ENCODE results near the gene CACNA1F.

Gene CACNA1F

GRCh38 chrX:49212209-49212608 lies 20.9 kb downstream of the CACNA1F start:
- no peak for TF ChIP-seq JUND (IDR thresholded peaks at IDR 0.05; ENCODE audit: low read depth)
- in situ Hi-C loops (cut with HindIII; ENCODE audit: low pct_unique_long_range_greater_than_20kb, low sequenced_read_pairs): no loop called here
- no peak for DNase-seq (ENCODE audit: low read depth in 1 of 2, low spot score in 1 of 2)

- no peak for TF ChIP-seq JUND (IDR thresholded peaks at IDR 0.05; ENCODE audit: low read depth)
- in situ Hi-C loops (cut with HindIII; ENCODE audit: low pct_unique_long_range_greater_than_20kb, low sequenced_read_pairs): no loop called here
- no peak for DNase-seq (ENCODE audit: low read depth in 1 of 2, low spot score in 1 of 2)
Observed at GRCh38 chrX:49211074-49211473, 22.1 kb downstream of the CACNA1F start.

- in situ Hi-C loops (cut with HindIII; ENCODE audit: low pct_unique_long_range_greater_than_20kb, low sequenced_read_pairs): no loop called here
- DNase-seq (ENCODE audit: low read depth in 1 of 2, low spot score in 1 of 2): no peak
- no peak for TF ChIP-seq JUND (IDR thresholded peaks at IDR 0.05; ENCODE audit: low read depth)
Observed at GRCh38 chrX:49210406-49210805, 22.7 kb downstream of the CACNA1F start.

GRCh38 chrX:49209434-49210251 lies 23.5 kb downstream of the CACNA1F start:
- in situ Hi-C loops (cut with HindIII; ENCODE audit: low pct_unique_long_range_greater_than_20kb, low sequenced_read_pairs): no loop called here
- no peak for TF ChIP-seq JUND (IDR thresholded peaks at IDR 0.05; ENCODE audit: low read depth)
- no peak for DNase-seq (ENCODE audit: low read depth in 1 of 2, low spot score in 1 of 2)

GRCh38 chrX:49208399-49208798 lies 24.7 kb downstream of the CACNA1F start:
- no peak for DNase-seq (ENCODE audit: low read depth in 1 of 2, low spot score in 1 of 2)
- no peak for TF ChIP-seq JUND (IDR thresholded peaks at IDR 0.05; ENCODE audit: low read depth)
- in situ Hi-C loops (cut with HindIII; ENCODE audit: low pct_unique_long_range_greater_than_20kb, low sequenced_read_pairs): no loop called here

GRCh38 chrX:49206543-49206942 lies 26.6 kb downstream of the CACNA1F start:
- DNase-seq (ENCODE audit: low read depth in 1 of 2, low spot score in 1 of 2): no peak
- in situ Hi-C loops (cut with HindIII; ENCODE audit: low pct_unique_long_range_greater_than_20kb, low sequenced_read_pairs): no loop called here

GRCh38 chrX:49205443-49205842 lies 27.7 kb downstream of the CACNA1F start:
- TF ChIP-seq JUND (IDR thresholded peaks at IDR 0.05; ENCODE audit: low read depth): no peak
- no peak for DNase-seq (ENCODE audit: low read depth in 1 of 2, low spot score in 1 of 2)
- in situ Hi-C loops (cut with HindIII; ENCODE audit: low pct_unique_long_range_greater_than_20kb, low sequenced_read_pairs): no loop called here

More at GRCh38 chrX:49206543-49206942, 26.6 kb downstream of the CACNA1F start:
- no peak for TF ChIP-seq JUND (IDR thresholded peaks at IDR 0.05; ENCODE audit: low read depth)

- in situ Hi-C loops (cut with HindIII; ENCODE audit: low pct_unique_long_range_greater_than_20kb, low sequenced_read_pairs): no loop called here
- DNase-seq (ENCODE audit: low read depth in 1 of 2, low spot score in 1 of 2): no peak
- no peak for TF ChIP-seq JUND (IDR thresholded peaks at IDR 0.05; ENCODE audit: low read depth)
Observed at GRCh38 chrX:49204709-49205108, 28.4 kb downstream of the CACNA1F start.

GRCh38 chrX:49204017-49204416 lies 29.1 kb downstream of the CACNA1F start:
- DNase-seq (ENCODE audit: low read depth in 1 of 2, low spot score in 1 of 2): no peak
- no peak for TF ChIP-seq JUND (IDR thresholded peaks at IDR 0.05; ENCODE audit: low read depth)
- in situ Hi-C loops (cut with HindIII; ENCODE audit: low pct_unique_long_range_greater_than_20kb, low sequenced_read_pairs): no loop called here

GRCh38 chrX:49203536-49203935 lies 29.6 kb downstream of the CACNA1F start:
- TF ChIP-seq JUND (IDR thresholded peaks at IDR 0.05; ENCODE audit: low read depth): no peak
- in situ Hi-C loops (cut with HindIII; ENCODE audit: low pct_unique_long_range_greater_than_20kb, low sequenced_read_pairs): no loop called here
- no peak for DNase-seq (ENCODE audit: low read depth in 1 of 2, low spot score in 1 of 2)

- no peak for TF ChIP-seq JUND (IDR thresholded peaks at IDR 0.05; ENCODE audit: low read depth)
- in situ Hi-C loops (cut with HindIII; ENCODE audit: low pct_unique_long_range_greater_than_20kb, low sequenced_read_pairs): no loop called here
- DNase-seq (ENCODE audit: low read depth in 1 of 2, low spot score in 1 of 2): peak in 1 of 2 experiments; percentile 81
Observed at GRCh38 chrX:49202022-49202421, 31.1 kb downstream of the CACNA1F start.

GRCh38 chrX:49199906-49200771 lies 33.0 kb downstream of the CACNA1F start, which contains the start of gene SYP:
TSS of gene SYP (minus strand) at chrX:49200193. CDS start at chrX:49200186, 7 bp downstream.
- in situ Hi-C loops (cut with HindIII; ENCODE audit: low pct_unique_long_range_greater_than_20kb, low sequenced_read_pairs): no loop called here
- no peak for TF ChIP-seq JUND (IDR thresholded peaks at IDR 0.05; ENCODE audit: low read depth)
- peak; percentile 81 to 93 for DNase-seq (ENCODE audit: low read depth in 1 of 2, low spot score in 1 of 2)

GRCh38 chrX:49199315-49199595 lies 33.9 kb downstream of the CACNA1F start:
- in situ Hi-C loops (cut with HindIII; ENCODE audit: low pct_unique_long_range_greater_than_20kb, low sequenced_read_pairs): no loop called here
- no peak for TF ChIP-seq JUND (IDR thresholded peaks at IDR 0.05; ENCODE audit: low read depth)
- no peak for DNase-seq (ENCODE audit: low read depth in 1 of 2, low spot score in 1 of 2)
